Tibial nerve (tissue), 3 donors: ENCODE measurements around the gene CPEB1.

Source experiments
- CTCF ChIP-seq, 5 experiments: fragments of 200-600 bp in 3 of 5; fragments of 450-650 bp in 2 of 5; sonication (generic) in 3 of 5; IDR thresholded peaks; one replicate each; pipeline ENCODE4 v1.5.1; 2016 to 2019; ENCODE audit warnings: antibody characterized with exemption in 5 of 5, mild to moderate bottlenecking in 3 of 5, moderate library complexity in 2 of 5
- POLR2A ChIP-seq, 2 donors: fragments of 450-650 bp; IDR thresholded peaks; one replicate each; pipeline ENCODE4 v1.6.1; 2017; ENCODE audit warnings: antibody characterized with exemption in 2 of 2, mild to moderate bottlenecking in 2 of 2, moderate library complexity in 2 of 2

- TF ChIP-seq POLR2A (IDR thresholded peaks at IDR 0.05) (no peak), CTCF (IDR thresholded peaks at IDR 0.05) (no peak)
Measured at GRCh38 chr15:82662641-82663040, 15.5 kb upstream of the CPEB1 start.
